ENCODE results near the gene SGK2. TPM values are rescaled to one million over a fixed set of nuclear protein-coding genes. Genes with fewer than 3 reads are reported as not detected.

The SGK2 gene
- total and polyA plus RNA-seq, 9 of the 15 experiments (the other 6 are each of a cell fraction or from before 2014, with no cell fraction given), result 0.07 to 0.31 (median 0.15) TPM; not detected in 2

DNA sequence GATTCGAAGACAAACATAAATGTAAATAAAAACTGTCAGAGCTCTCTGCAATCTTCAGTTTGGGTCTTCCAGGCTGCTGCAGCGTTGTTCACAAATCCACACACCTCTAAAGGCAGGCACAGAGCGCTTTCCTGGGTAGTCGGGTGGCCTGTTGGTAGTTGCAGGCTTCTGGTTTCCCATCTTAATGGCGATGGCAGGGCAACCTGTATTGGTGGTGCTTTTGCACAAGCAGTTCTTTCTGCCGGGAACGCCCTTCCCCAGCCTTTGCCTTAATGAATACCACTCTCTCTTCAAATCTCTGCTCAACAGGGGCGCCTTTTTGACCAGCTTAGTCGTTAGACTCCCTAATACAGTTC is 31.2 kb downstream of the SGK2 start:
- peak overlapping the region; percentile 79 for H3K4me2 ChIP-seq (ENCODE audit: insufficient read depth, low read length)
- no peaks in the 10 kb centered on the region for H3K9me1 ChIP-seq (ENCODE audit: control insufficient read depth, insufficient read depth, low read length)
- H3K36me3 ChIP-seq (ENCODE audit: control insufficient read depth, insufficient read depth, low read length), result peaks cover 7% of the 10 kb centered on the region; the same call in 1 of the 3 replicates
- peak overlapping the region; percentile 92 for H3K27ac ChIP-seq (ENCODE audit: extremely low read depth, low read depth, low read length)
- in situ Hi-C loops (cut with MboI) (no loop called here), intact Hi-C loops (cut with micrococcal nuclease) (no loop called here)
- H3K9me3 ChIP-seq (replicated peaks; ENCODE audit: control insufficient read depth, insufficient read depth, low read depth, low read length), result no peaks in the 10 kb centered on the region
- TSS peak; percentile 99 for BruUV-seq (replicated peaks)
- ChIA-PET CTCF (ENCODE audit: low intra/inter-chr PET ratio) (no interaction called here), POLR2A (interaction anchor here (0.6 to 1.9 kb wide), 9 partner anchors 10 to 1872 kb away, joined by 3 to 7 read pairs (median 3); no protein-coding TSS in a partner anchor)
- peaks cover 4 to 12% of the 10 kb centered on the region in 2 experiments; a peak in 3 of 5 replicates for H3K4me1 ChIP-seq (replicated peaks in 1 of 2; ENCODE audit: control insufficient read depth in 2 of 2, insufficient read depth in 2 of 2, low read length in 2 of 2)
- H3K9ac ChIP-seq (ENCODE audit: insufficient read depth in 1 of 2, low read depth in 2 of 2, low read length in 2 of 2), result peak overlapping the region; percentile 83 to 90; a peak in 3 of 4 replicates
- TF ChIP-seq, protein P1, sequence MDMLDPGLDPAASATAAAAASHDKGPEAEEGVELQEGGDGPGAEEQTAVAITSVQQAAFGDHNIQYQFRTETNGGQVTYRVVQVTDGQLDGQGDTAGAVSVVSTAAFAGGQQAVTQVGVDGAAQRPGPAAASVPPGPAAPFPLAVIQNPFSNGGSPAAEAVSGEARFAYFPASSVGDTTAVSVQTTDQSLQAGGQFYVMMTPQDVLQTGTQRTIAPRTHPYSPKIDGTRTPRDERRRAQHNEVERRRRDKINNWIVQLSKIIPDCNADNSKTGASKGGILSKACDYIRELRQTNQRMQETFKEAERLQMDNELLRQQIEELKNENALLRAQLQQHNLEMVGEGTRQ (CRISPR knock-in tag; IDR thresholded peaks at IDR 0.05), result no peak
- TF ChIP-seq ATF7 (IDR thresholded peaks at IDR 0.05) (no peak), YY1 (IDR thresholded peaks at IDR 0.05; ENCODE audit: borderline replicate concordance in 1 of 3, control insufficient read depth in 1 of 3, extremely low read depth in 1 of 3, insufficient read depth in 3 of 3, insufficient read length in 1 of 3, insufficient replicate concordance in 2 of 3, low read depth in 1 of 3, low read length in 2 of 3) (peak in 1 of 3 experiments; percentile 39), NR2C2 (CRISPR knock-in tag; IDR thresholded peaks at IDR 0.05) (no peak), NR2C2 (tag; IDR thresholded peaks at IDR 0.05) (0 out of 2 replicates have a peak, but pooled peaks have one; percentile 4)
- WGBS (ENCODE audit: insufficient coverage, low coverage, missing lambda C conversion rate), result 21% methylated on average over 9 of the region's 9 CpGs
- peaks cover 6% of the 10 kb centered on the region; the same call in 1 of the 3 replicates for H3K79me2 ChIP-seq (ENCODE audit: control insufficient read depth, insufficient read depth, low read length)
- no peaks in the 10 kb centered on the region for H3K27me3 ChIP-seq (ENCODE audit: control insufficient read depth in 2 of 2, insufficient read depth in 2 of 2, low read length in 2 of 2)
- DNase-seq (ENCODE audit: extremely low read depth in 1 of 4, low spot score in 3 of 4), result peak in 1 of 4 experiments; percentile 40
- peak; percentile 48 for FAIRE-seq
- no peaks in the 10 kb centered on the region for H4K20me1 ChIP-seq (replicated peaks; ENCODE audit: control insufficient read depth, insufficient read depth, low read length)
- peak overlapping the region; percentile 75 for H3K4me3 ChIP-seq
- H2AFZ ChIP-seq (ENCODE audit: low read depth, low read length), result peak overlapping the region; percentile 99
- ATAC-seq, result peak; percentile 32

Measured in K562 (cell line).